Measurements from ENCODE around the gene PDPK1. TPM values are rescaled to one million over a fixed set of nuclear protein-coding genes. Genes with fewer than 3 reads are reported as not detected.
"Not testable (repeated sequence)": the region's sequence is repeated elsewhere in the genome, so short reads cannot be mapped to it uniquely, and the experiment has no call there.

The PDPK1 gene
- total RNA-seq, 5 donors from 2014 or later (not counting 1 experiment from before 2014, with no cell fraction given): 49.8 to 68.4 (median 67.3) TPM

DNA sequence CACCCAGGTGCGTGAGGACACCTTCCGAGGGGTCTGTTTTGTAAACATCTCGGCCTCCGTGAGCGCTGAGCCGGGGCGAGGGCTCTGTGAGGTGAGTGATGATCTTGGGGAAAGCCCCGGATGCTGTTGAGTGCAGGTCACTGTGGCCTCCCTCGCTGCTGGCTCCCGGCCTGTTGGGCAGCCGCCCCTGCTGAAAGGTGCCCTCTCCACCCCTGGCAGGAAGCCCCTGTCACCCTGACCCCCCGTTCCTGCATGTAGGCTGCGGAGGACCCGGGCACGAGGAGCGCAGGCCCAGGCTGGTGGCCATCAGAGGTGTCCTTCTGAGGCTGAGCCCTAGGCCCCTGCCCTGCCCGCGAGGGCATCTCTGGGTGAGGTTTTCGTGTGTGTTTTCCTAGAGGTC, 75.4 kb downstream of the PDPK1 start:
- H3K27ac Mint-ChIP-seq; H3K4me3 ChIP-seq (ENCODE audit: control insufficient read depth in 1 of 2, extremely low read depth in 1 of 2, low read length in 1 of 2); CTCF ChIA-PET; ATAC-seq (replicated peaks in 1 of 4); H3K9me3 ChIP-seq; H3K36me3 ChIP-seq (ENCODE audit: control insufficient read depth in 2 of 2, extremely low read depth in 1 of 2, insufficient read depth in 1 of 2, low read length in 1 of 2); H3K4me1 Mint-ChIP-seq; H3K9me3 Mint-ChIP-seq; DNase-seq; H3K4me3 Mint-ChIP-seq; H3K27ac ChIP-seq (ENCODE audit: low read length); H3K27me3 Mint-ChIP-seq; POLR2A ChIA-PET; H3K27me3 ChIP-seq (replicated peaks in 1 of 2; ENCODE audit: control insufficient read depth in 2 of 2, extremely low read depth in 1 of 2, insufficient read depth in 2 of 2, low read length in 1 of 2); H3K4me1 ChIP-seq (ENCODE audit: control insufficient read depth in 1 of 2, extremely low read depth in 1 of 2, insufficient read depth in 2 of 2, low read length in 2 of 2): not testable (repeated sequence)
- no CpG with 5 or more reads among the region's 19 CpGs for WGBS (ENCODE audit: insufficient coverage)
- peaks cover 12% of the 10 kb centered on the region for H3K36me3 Mint-ChIP-seq

DNA sequence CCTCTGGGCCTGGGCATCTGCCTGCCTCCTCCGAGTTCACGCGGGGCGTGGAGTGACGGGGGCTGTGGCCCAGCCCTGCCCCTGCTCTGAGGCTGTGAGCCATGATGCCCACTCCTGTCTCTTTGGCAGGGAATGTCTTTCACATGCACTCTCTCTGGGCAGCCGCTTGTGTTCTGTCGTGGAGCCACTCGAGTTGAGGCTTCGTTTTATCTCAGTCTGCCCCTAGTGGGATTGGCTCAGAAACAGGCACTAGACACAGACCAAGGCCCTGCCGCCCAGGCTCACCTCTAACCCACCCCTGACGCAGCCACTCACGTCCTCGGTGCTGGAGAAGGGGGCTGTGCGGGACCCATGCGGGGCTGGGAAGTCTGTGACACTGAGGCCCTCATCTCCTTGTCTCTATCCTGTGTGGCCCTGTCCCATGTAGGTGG, 77.0 kb downstream of the PDPK1 start:
- POLR2A ChIA-PET: no interaction called here
- no peaks in the 10 kb centered on the region for H3K4me1 Mint-ChIP-seq
- 97% methylated on average over 15 of the region's 15 CpGs for WGBS (ENCODE audit: insufficient coverage)

DNA sequence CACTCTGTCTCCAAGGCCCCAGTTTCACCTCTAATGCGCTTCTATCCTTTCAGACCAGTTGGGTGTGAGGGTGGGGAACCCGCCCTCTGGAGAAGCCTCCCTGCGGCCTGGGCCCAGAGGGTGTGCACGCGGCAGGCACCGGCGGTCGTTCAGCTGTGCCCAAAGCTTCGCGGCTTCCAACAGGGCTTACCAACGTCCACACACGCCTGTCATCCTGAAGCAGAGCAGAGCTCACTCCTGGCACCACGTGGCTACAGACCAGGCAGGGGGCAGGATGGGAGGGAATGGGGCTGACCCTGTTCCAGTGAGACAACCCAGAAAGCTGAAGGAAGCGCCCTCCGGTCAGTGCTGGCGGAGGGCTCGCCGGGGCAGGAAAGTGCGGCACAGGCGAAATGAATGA, 81.1 kb downstream of the PDPK1 start:
- ATAC-seq (replicated peaks in 1 of 4); H3K4me1 ChIP-seq (ENCODE audit: control insufficient read depth in 1 of 2, extremely low read depth in 1 of 2, insufficient read depth in 2 of 2, low read length in 2 of 2); H3K4me3 ChIP-seq (ENCODE audit: control insufficient read depth in 1 of 2, extremely low read depth in 1 of 2, low read length in 1 of 2); H3K36me3 Mint-ChIP-seq; POLR2A ChIA-PET; H3K27ac Mint-ChIP-seq; DNase-seq; H3K9me3 Mint-ChIP-seq; CTCF ChIA-PET; H3K9me3 ChIP-seq; H3K27ac ChIP-seq (ENCODE audit: low read length); H3K4me1 Mint-ChIP-seq; H3K36me3 ChIP-seq (ENCODE audit: control insufficient read depth in 2 of 2, extremely low read depth in 1 of 2, insufficient read depth in 1 of 2, low read length in 1 of 2); H3K27me3 ChIP-seq (replicated peaks in 1 of 2; ENCODE audit: control insufficient read depth in 2 of 2, extremely low read depth in 1 of 2, insufficient read depth in 2 of 2, low read length in 1 of 2); H3K4me3 Mint-ChIP-seq; H3K27me3 Mint-ChIP-seq: not testable (repeated sequence)
- no CpG with 5 or more reads among the region's 20 CpGs for WGBS (ENCODE audit: insufficient coverage)

More for the DNA sequence above, 77.0 kb downstream of the PDPK1 start:
- Mint-ChIP-seq H3K27me3 (no peaks in the 10 kb centered on the region), H3K36me3 (peaks cover 12% of the 10 kb centered on the region), H3K27ac (no peak overlapping the region), H3K9me3 (no peaks in the 10 kb centered on the region), H3K4me3 (no peak overlapping the region)
- Histone ChIP-seq H3K27ac (ENCODE audit: low read length) (no peak overlapping the region), H3K4me1 (ENCODE audit: control insufficient read depth in 1 of 2, extremely low read depth in 1 of 2, insufficient read depth in 2 of 2, low read length in 2 of 2) (no peaks in the 10 kb centered on the region), H3K9me3 (no peaks in the 10 kb centered on the region), H3K27me3 (replicated peaks in 1 of 2; ENCODE audit: control insufficient read depth in 2 of 2, extremely low read depth in 1 of 2, insufficient read depth in 2 of 2, low read length in 1 of 2) (no peaks in the 10 kb centered on the region), H3K36me3 (ENCODE audit: control insufficient read depth in 2 of 2, extremely low read depth in 1 of 2, insufficient read depth in 1 of 2, low read length in 1 of 2) (peaks cover 8 to 9% of the 10 kb centered on the region in 2 donors), H3K4me3 (ENCODE audit: control insufficient read depth in 1 of 2, extremely low read depth in 1 of 2, low read length in 1 of 2) (no peak overlapping the region)
- CTCF ChIA-PET: no interaction called here
- DNase-seq (no peak), ATAC-seq (replicated peaks in 1 of 4) (no peak)

- POLR2A ChIA-PET; CTCF ChIA-PET; H3K4me1 Mint-ChIP-seq; H3K36me3 ChIP-seq (ENCODE audit: control insufficient read depth in 2 of 2, extremely low read depth in 1 of 2, insufficient read depth in 1 of 2, low read length in 1 of 2); H3K27ac ChIP-seq (ENCODE audit: low read length); H3K27me3 Mint-ChIP-seq; H3K4me3 ChIP-seq (ENCODE audit: control insufficient read depth in 1 of 2, extremely low read depth in 1 of 2, low read length in 1 of 2); H3K36me3 Mint-ChIP-seq; H3K9me3 Mint-ChIP-seq; H3K9me3 ChIP-seq; H3K27ac Mint-ChIP-seq; H3K27me3 ChIP-seq (replicated peaks in 1 of 2; ENCODE audit: control insufficient read depth in 2 of 2, extremely low read depth in 1 of 2, insufficient read depth in 2 of 2, low read length in 1 of 2); H3K4me3 Mint-ChIP-seq; H3K4me1 ChIP-seq (ENCODE audit: control insufficient read depth in 1 of 2, extremely low read depth in 1 of 2, insufficient read depth in 2 of 2, low read length in 2 of 2): not testable (repeated sequence)
- DNase-seq: peak in 3 of 35 experiments; percentile 6 to 23 (median 13)
- peak in 1 of 4 experiments; percentile 45 for ATAC-seq (replicated peaks in 1 of 4)
- WGBS (ENCODE audit: insufficient coverage): no CpG with 5 or more reads among the region's 12 CpGs
Measured at GRCh38 chr16:2619628-2620027, 81.8 kb downstream of the PDPK1 start.

GRCh38 chr16:2620870-2621269, 83.0 kb downstream of the PDPK1 start:
- CTCF ChIA-PET; H3K9me3 Mint-ChIP-seq; DNase-seq; H3K27me3 ChIP-seq (replicated peaks in 1 of 2; ENCODE audit: control insufficient read depth in 2 of 2, extremely low read depth in 1 of 2, insufficient read depth in 2 of 2, low read length in 1 of 2); H3K36me3 Mint-ChIP-seq; H3K9me3 ChIP-seq; H3K27ac ChIP-seq (ENCODE audit: low read length); H3K4me3 Mint-ChIP-seq; POLR2A ChIA-PET; H3K4me3 ChIP-seq (ENCODE audit: control insufficient read depth in 1 of 2, extremely low read depth in 1 of 2, low read length in 1 of 2); H3K27me3 Mint-ChIP-seq; H3K27ac Mint-ChIP-seq; H3K4me1 ChIP-seq (ENCODE audit: control insufficient read depth in 1 of 2, extremely low read depth in 1 of 2, insufficient read depth in 2 of 2, low read length in 2 of 2); H3K36me3 ChIP-seq (ENCODE audit: control insufficient read depth in 2 of 2, extremely low read depth in 1 of 2, insufficient read depth in 1 of 2, low read length in 1 of 2); ATAC-seq (replicated peaks in 1 of 4); H3K4me1 Mint-ChIP-seq: not testable (repeated sequence)
- no CpG with 5 or more reads among the region's 15 CpGs for WGBS (ENCODE audit: insufficient coverage)

DNA sequence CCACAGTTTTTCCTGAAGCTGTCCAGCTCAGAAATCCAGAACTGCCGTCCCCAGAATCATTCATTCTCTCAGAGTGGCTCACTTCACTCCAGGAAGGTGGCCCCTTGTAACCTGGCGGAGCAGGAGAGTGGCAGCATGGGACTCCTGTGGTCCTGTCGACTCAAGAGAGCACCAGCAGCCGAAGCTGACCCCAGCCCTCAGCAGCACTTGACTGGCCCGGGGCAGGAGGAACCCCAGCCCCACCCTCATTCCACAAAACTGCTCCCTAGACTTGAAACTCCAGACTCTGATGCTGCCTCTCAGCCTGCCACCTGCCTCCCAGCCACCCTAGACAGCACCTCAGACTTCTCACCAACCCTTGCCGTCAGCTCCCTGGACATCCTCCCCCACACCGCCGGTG, 83.6 kb downstream of the PDPK1 start:
- H3K9me3 Mint-ChIP-seq; H3K4me3 ChIP-seq (ENCODE audit: control insufficient read depth in 1 of 2, extremely low read depth in 1 of 2, low read length in 1 of 2); H3K27ac ChIP-seq (ENCODE audit: low read length); ATAC-seq (replicated peaks in 1 of 4); CTCF ChIA-PET; H3K4me1 ChIP-seq (ENCODE audit: control insufficient read depth in 1 of 2, extremely low read depth in 1 of 2, insufficient read depth in 2 of 2, low read length in 2 of 2); H3K27ac Mint-ChIP-seq; POLR2A ChIA-PET; H3K36me3 Mint-ChIP-seq; H3K27me3 Mint-ChIP-seq; H3K9me3 ChIP-seq; H3K27me3 ChIP-seq (replicated peaks in 1 of 2; ENCODE audit: control insufficient read depth in 2 of 2, extremely low read depth in 1 of 2, insufficient read depth in 2 of 2, low read length in 1 of 2); H3K4me3 Mint-ChIP-seq; DNase-seq; H3K36me3 ChIP-seq (ENCODE audit: control insufficient read depth in 2 of 2, extremely low read depth in 1 of 2, insufficient read depth in 1 of 2, low read length in 1 of 2); H3K4me1 Mint-ChIP-seq: not testable (repeated sequence)
- WGBS (ENCODE audit: insufficient coverage): 100% methylated on average over 1 of the region's 8 CpGs

DNA sequence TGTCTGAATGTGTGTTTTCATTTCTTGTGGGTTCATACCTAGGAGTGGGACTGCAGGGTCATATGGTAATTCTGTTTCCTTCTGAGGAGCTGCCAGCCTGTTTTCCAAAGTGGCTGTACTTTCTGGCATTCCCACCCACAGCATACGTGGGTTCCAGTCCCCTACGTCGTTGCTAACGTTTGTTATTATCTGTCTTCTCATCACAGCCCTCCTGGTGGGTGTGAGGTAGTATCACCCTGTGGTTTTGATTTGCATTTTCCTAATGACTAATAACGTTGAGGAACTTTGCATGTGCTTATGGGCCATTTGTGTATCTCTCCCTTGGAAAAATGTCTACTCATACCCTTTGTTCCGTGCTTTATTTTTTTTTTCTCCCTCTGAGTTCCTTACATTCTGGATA, 89.3 kb downstream of the PDPK1 start:
- POLR2A ChIA-PET; H3K27me3 ChIP-seq (replicated peaks in 1 of 2; ENCODE audit: control insufficient read depth in 2 of 2, extremely low read depth in 1 of 2, insufficient read depth in 2 of 2, low read length in 1 of 2); H3K4me3 Mint-ChIP-seq; H3K4me1 Mint-ChIP-seq; H3K4me1 ChIP-seq (ENCODE audit: control insufficient read depth in 1 of 2, extremely low read depth in 1 of 2, insufficient read depth in 2 of 2, low read length in 2 of 2); H3K36me3 Mint-ChIP-seq; H3K9me3 ChIP-seq; H3K4me3 ChIP-seq (ENCODE audit: control insufficient read depth in 1 of 2, extremely low read depth in 1 of 2, low read length in 1 of 2); CTCF ChIA-PET; DNase-seq; H3K27ac ChIP-seq (ENCODE audit: low read length); H3K27ac Mint-ChIP-seq; H3K36me3 ChIP-seq (ENCODE audit: control insufficient read depth in 2 of 2, extremely low read depth in 1 of 2, insufficient read depth in 1 of 2, low read length in 1 of 2); H3K27me3 Mint-ChIP-seq; H3K9me3 Mint-ChIP-seq: not testable (repeated sequence)
- peak in 1 of 4 experiments; percentile 22 for ATAC-seq (replicated peaks in 1 of 4)
- whole genome bisulfite sequencing (ENCODE audit: insufficient coverage): no CpG with 5 or more reads among the region's 6 CpGs

All from T-cell (primary cell).